ENCODE data around the gene CCDC106.
A peak's percentile ranks its signal among the peaks of the same experiment; 100 is the strongest.

CCDC106 gene

DNA sequence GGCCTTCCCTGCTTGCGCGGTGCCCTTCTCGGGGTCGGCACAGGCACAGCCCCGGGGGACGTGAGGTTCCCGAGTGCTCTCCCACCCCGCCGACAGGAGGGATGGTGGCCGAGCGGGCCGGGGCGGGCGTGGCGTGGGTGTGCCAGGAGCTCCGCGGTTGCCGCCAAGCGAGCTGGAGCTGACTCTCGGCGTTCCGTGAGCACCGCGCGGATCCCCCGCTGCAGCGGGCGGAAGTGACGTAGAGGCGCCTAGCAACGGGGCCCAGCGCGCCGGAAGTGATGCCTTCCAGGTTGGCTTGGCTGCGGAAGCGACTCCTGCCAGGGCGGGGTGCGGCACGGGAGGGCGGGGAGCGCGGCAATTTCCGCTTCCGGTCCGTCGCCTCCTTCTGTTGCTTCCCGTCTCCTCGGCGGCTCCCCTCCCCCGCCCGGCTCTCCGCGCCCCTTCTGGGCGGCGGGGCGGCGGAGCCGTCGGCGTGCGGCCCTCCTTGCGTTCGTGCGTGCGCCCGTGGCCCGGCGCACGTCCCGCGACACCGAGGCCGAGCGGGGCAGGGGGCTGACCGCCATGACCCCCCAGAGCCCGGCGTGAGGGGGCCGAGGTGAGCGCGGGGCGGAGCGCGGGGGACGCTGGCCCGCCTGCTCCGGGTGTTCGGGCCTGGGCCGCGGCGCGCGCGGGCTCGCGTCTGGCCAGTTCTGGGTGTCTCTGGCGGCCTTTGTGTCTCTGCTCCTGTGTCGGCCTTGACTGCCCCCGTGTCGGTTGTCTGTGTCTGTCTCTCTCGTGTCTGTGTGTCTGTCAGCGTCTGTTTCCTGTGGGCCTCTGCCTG is 27.0 kb downstream of the CCDC106 start, which contains the start of gene EPN1 (continued):
- TF ChIP-seq ZNF623 (tag by site-specific recombination; IDR thresholded peaks at IDR 0.05) (no peak), GLI2 (tag by site-specific recombination; IDR thresholded peaks at IDR 0.05; ENCODE audit: borderline replicate concordance, low read depth) (no peak), SP2 (tag by site-specific recombination; IDR thresholded peaks at IDR 0.05) (peak; percentile 96), ZNF837 (tag by site-specific recombination; IDR thresholded peaks at IDR 0.05) (no peak), SALL2 (tag by site-specific recombination; IDR thresholded peaks at IDR 0.05; ENCODE audit: borderline replicate concordance) (no peak), OSR2 (tag by site-specific recombination; IDR thresholded peaks at IDR 0.05) (no peak), ZBTB48 (tag by site-specific recombination; IDR thresholded peaks at IDR 0.05) (peak; percentile 30; the same call in 1 of the 2 replicates), ZNF514 (tag by site-specific recombination; IDR thresholded peaks at IDR 0.05) (no peak), ZBTB17 (tag by site-specific recombination; IDR thresholded peaks at IDR 0.05) (peak; percentile 92), ZFHX2 (tag by site-specific recombination; conservative IDR thresholded peaks at IDR 0.05) (peak; percentile 76), ZNF133 (tag by site-specific recombination; IDR thresholded peaks at IDR 0.05) (no peak), OVOL3 (tag by site-specific recombination; IDR thresholded peaks at IDR 0.05) (no peak), ZNF701 (tag by site-specific recombination; IDR thresholded peaks at IDR 0.05) (no peak), PRDM4 (tag by site-specific recombination; IDR thresholded peaks at IDR 0.05) (no peak), ZNF341 (tag by site-specific recombination; IDR thresholded peaks at IDR 0.05; ENCODE audit: low read depth) (peak; percentile 55; the same call in 1 of the 2 replicates), ZNF404 (tag by site-specific recombination; IDR thresholded peaks at IDR 0.05) (no peak), ZNF121 (tag by site-specific recombination; IDR thresholded peaks at IDR 0.05) (no peak), ZNF449 (tag by site-specific recombination; IDR thresholded peaks at IDR 0.05) (no peak), ZBTB1 (tag by site-specific recombination; IDR thresholded peaks at IDR 0.05) (no peak), ZNF704 (tag by site-specific recombination; IDR thresholded peaks at IDR 0.05) (no peak), ZNF350 (tag by site-specific recombination; IDR thresholded peaks at IDR 0.05) (no peak), AEBP2 (tag by site-specific recombination; IDR thresholded peaks at IDR 0.05; ENCODE audit: borderline replicate concordance) (no peak), ZNF157 (tag by site-specific recombination; IDR thresholded peaks at IDR 0.05) (no peak), ZNF175 (tag by site-specific recombination; IDR thresholded peaks at IDR 0.05) (no peak), ZFP69B (tag by site-specific recombination; IDR thresholded peaks at IDR 0.05) (peak; percentile 55; the same call in 1 of the 2 replicates), ZNF48 (tag by site-specific recombination; IDR thresholded peaks at IDR 0.05) (no peak)
- TF ChIP-seq, protein P1, sequence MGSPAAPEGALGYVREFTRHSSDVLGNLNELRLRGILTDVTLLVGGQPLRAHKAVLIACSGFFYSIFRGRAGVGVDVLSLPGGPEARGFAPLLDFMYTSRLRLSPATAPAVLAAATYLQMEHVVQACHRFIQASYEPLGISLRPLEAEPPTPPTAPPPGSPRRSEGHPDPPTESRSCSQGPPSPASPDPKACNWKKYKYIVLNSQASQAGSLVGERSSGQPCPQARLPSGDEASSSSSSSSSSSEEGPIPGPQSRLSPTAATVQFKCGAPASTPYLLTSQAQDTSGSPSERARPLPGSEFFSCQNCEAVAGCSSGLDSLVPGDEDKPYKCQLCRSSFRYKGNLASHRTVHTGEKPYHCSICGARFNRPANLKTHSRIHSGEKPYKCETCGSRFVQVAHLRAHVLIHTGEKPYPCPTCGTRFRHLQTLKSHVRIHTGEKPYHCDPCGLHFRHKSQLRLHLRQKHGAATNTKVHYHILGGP (tag by site-specific recombination; IDR thresholded peaks at IDR 0.05), result no peak
- TF ChIP-seq, protein P2, sequence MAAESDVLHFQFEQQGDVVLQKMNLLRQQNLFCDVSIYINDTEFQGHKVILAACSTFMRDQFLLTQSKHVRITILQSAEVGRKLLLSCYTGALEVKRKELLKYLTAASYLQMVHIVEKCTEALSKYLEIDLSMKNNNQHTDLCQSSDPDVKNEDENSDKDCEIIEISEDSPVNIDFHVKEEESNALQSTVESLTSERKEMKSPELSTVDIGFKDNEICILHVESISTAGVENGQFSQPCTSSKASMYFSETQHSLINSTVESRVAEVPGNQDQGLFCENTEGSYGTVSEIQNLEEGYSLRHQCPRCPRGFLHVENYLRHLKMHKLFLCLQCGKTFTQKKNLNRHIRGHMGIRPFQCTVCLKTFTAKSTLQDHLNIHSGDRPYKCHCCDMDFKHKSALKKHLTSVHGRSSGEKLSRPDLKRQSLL (tag by site-specific recombination; IDR thresholded peaks at IDR 0.05), result peak; percentile 13; the same call in 1 of the 2 replicates
- TF ChIP-seq, protein P3, sequence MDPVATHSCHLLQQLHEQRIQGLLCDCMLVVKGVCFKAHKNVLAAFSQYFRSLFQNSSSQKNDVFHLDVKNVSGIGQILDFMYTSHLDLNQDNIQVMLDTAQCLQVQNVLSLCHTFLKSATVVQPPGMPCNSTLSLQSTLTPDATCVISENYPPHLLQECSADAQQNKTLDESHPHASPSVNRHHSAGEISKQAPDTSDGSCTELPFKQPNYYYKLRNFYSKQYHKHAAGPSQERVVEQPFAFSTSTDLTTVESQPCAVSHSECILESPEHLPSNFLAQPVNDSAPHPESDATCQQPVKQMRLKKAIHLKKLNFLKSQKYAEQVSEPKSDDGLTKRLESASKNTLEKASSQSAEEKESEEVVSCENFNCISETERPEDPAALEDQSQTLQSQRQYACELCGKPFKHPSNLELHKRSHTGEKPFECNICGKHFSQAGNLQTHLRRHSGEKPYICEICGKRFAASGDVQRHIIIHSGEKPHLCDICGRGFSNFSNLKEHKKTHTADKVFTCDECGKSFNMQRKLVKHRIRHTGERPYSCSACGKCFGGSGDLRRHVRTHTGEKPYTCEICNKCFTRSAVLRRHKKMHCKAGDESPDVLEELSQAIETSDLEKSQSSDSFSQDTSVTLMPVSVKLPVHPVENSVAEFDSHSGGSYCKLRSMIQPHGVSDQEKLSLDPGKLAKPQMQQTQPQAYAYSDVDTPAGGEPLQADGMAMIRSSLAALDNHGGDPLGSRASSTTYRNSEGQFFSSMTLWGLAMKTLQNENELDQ (tag by site-specific recombination; IDR thresholded peaks at IDR 0.05; ENCODE audit: low read depth), result no peak
